ENCODE data around the gene RIN3. TPM values are rescaled to one million over a fixed set of nuclear protein-coding genes. Genes with fewer than 3 reads are reported as not detected.

Gene RIN3
- total RNA-seq, 4 donors from 2014 or later, result 3.0 to 8.7 (median 7.5) TPM

- intact Hi-C loops (cut with DNase I; ENCODE audit: low total_unique reads), result no loop called here
- TF ChIP-seq POLR2A (IDR thresholded peaks at IDR 0.05) (no peak), CTCF (IDR thresholded peaks at IDR 0.05) (no peak)
- no peak overlapping the region for H3K4me3 ChIP-seq (ENCODE audit: low read depth, poor library complexity, severe bottlenecking)
- DNase-seq (ENCODE audit: low spot score in 2 of 2), result no peak
- 94% methylated on average over 10 of the region's 10 CpGs for WGBS, 2 donors
Observed at GRCh38 chr14:92572050-92572449, 58.5 kb downstream of the RIN3 start.

- no peak overlapping the region for H3K4me3 ChIP-seq (ENCODE audit: low read depth, poor library complexity, severe bottlenecking)
- TF ChIP-seq POLR2A (IDR thresholded peaks at IDR 0.05) (no peak), CTCF (IDR thresholded peaks at IDR 0.05) (no peak)
- WGBS, 2 donors, result 56% methylated on average over 7 to 8 of the region's 8 CpGs
- intact Hi-C loops (cut with DNase I; ENCODE audit: low total_unique reads), result no loop called here
- DNase-seq (ENCODE audit: low spot score in 2 of 2), result no peak
Observed at GRCh38 chr14:92573761-92574498, 60.3 kb downstream of the RIN3 start.

- intact Hi-C loops (cut with DNase I; ENCODE audit: low total_unique reads), result no loop called here
- 73 to 85% methylated on average over 7 of the region's 7 CpGs for WGBS, 2 donors
- no peak for DNase-seq (ENCODE audit: low spot score in 2 of 2)
- TF ChIP-seq POLR2A (IDR thresholded peaks at IDR 0.05), result no peak
- TF ChIP-seq CTCF (IDR thresholded peaks at IDR 0.05), result no peak
- H3K4me3 ChIP-seq (ENCODE audit: low read depth, poor library complexity, severe bottlenecking), result no peak overlapping the region
Observed at GRCh38 chr14:92575061-92575747, 61.6 kb downstream of the RIN3 start.

GRCh38 chr14:92575748-92576303 is 62.2 kb downstream of the RIN3 start:
- DNase-seq (ENCODE audit: low spot score in 2 of 2), result no peak
- TF ChIP-seq POLR2A (IDR thresholded peaks at IDR 0.05) (no peak), CTCF (IDR thresholded peaks at IDR 0.05) (no peak)
- H3K4me3 ChIP-seq (ENCODE audit: low read depth, poor library complexity, severe bottlenecking), result no peak overlapping the region
- intact Hi-C loops (cut with DNase I; ENCODE audit: low total_unique reads), result no loop called here
- WGBS, 2 donors, result 74 to 80% methylated on average over 7 of the region's 7 CpGs

GRCh38 chr14:92577321-92577742 is 63.8 kb downstream of the RIN3 start:
- no peak for DNase-seq (ENCODE audit: low spot score in 2 of 2)
- 89 to 96% methylated on average over 13 of the region's 13 CpGs for WGBS, 2 donors
- H3K4me3 ChIP-seq (ENCODE audit: low read depth, poor library complexity, severe bottlenecking), result no peak overlapping the region
- intact Hi-C loops (cut with DNase I; ENCODE audit: low total_unique reads), result no loop called here
- no peak for TF ChIP-seq POLR2A (IDR thresholded peaks at IDR 0.05)
- no peak for TF ChIP-seq CTCF (IDR thresholded peaks at IDR 0.05)
